GM12891 (cell line): ENCODE measurements around the gene TRMU.

Source experiments
- PAX5 ChIP-seq: IDR thresholded peaks from 2 replicates; pipeline ENCODE4 v1.6.1; 2011; ENCODE audit warnings: low read length, moderate library complexity, mild to moderate bottlenecking; ENCODE audit not compliant: insufficient read depth, severe bottlenecking
- POLR2A ChIP-seq: IDR thresholded peaks from 2 replicates; pipeline ENCODE4 v1.6.1; 2011; ENCODE audit warnings: low read depth, low read length, control low read depth
- POLR2AphosphoS5 ChIP-seq: IDR thresholded peaks from 2 replicates; pipeline ENCODE4 v1.6.1; 2011; ENCODE audit warnings: low read depth, low read length, control low read depth
- POU2F2 ChIP-seq: IDR thresholded peaks from 2 replicates; pipeline ENCODE4 v1.6.1; 2011; ENCODE audit warnings: low read depth, mild to moderate bottlenecking, control low read depth, low read length, moderate library complexity
- TAF1 ChIP-seq: IDR thresholded peaks from 2 replicates; pipeline ENCODE4 v1.6.1; 2011; ENCODE audit warnings: low read depth, low read length, control low read depth

DNA sequence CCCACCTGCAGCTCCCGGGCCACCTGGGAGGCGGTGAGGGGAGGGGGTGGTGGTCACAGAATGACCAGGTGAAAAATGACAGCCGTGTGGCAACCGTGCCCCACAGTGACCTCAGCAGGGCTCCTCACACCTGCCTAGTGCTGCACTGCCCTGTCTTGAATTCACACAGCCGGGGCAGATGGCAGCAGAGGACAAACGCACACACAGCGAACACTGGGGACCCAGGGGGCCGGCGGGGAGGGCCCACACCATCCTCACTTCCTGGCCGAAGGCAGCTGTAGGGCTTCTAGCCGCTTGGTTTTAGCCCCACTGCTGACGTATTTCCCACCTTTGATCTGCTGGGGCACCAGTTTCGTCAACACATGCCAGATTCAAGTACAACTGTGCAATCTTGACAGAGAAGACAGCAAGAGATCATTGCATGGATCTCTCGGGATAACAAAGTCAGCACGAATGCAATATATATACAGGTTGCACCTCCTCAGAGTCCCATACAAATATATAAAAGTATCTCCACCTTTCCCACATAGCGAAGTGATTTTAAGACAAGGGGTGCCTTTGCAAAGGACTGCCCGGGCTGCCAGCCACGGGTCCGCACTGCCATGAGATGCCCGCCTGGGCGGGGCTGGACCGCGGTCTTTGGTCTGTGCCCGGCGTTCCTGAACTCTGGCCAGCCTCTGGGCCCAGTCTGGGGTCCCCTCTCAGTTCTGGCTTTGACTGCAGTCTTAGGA is 26.9 kb downstream of the TRMU start:
- TF ChIP-seq POLR2AphosphoS5: no peak
- TF ChIP-seq POLR2A: no peak
- no peak for TF ChIP-seq TAF1
- TF ChIP-seq PAX5: no peak
- no peak for TF ChIP-seq POU2F2
